T-cell (primary cell): ENCODE results near the gene ST3GAL3. TPM values are rescaled to one million over a fixed set of nuclear protein-coding genes. Genes with fewer than 3 reads are reported as not detected.

ENCODE experiments used
- ATAC-seq, 4 experiments: fragments of 200-7000 bp in 3 of 4; fragments of 150-1000 bp in 1 of 4; cut with Tn5 transposase; replicated peaks in 1 of 4; 1 replicate in 3 of 4; 2 replicates in 1 of 4; pipeline ENCODE4 v1.10.0; 2021; ENCODE audit warnings: moderate library complexity in 3 of 4, mild to moderate bottlenecking in 2 of 4, moderate number of reproducible peaks in 1 of 4
- CTCF ChIA-PET, 2 donors: fragments of 300-600 bp; sonication (Branson Sonifier 250); formaldehyde crosslinking; loops; one replicate each; lab custom pipeline; 2022; ENCODE audit warnings: antibody characterized with exemption in 2 of 2; lab: Charles Lee
- POLR2A ChIA-PET, 2 donors: fragments of 300-600 bp; sonication (Branson Sonifier 250); formaldehyde crosslinking; loops; one replicate each; lab custom pipeline; 2022; ENCODE audit warnings: antibody characterized with exemption in 2 of 2; lab: Charles Lee
- DNase-seq, 35 experiments: peaks; one replicate each; pipeline versions ENCODE4 v3.0.0 to v3.0.0-alpha.2; 2013 to 2023
- H3K27ac ChIP-seq: one replicate; pipeline ENCODE4 v1.5.1; 2013; ENCODE audit warnings: low read length
- H3K27me3 ChIP-seq, 2 experiments: replicated peaks in 1 of 2; 1 replicate in 1 of 2; 2 replicates in 1 of 2; pipeline versions ENCODE4 v1.6.1 to v1.7.0; 2013; ENCODE audit warnings: low read length in 1 of 2, mixed read lengths in 1 of 2; ENCODE audit not compliant: control insufficient read depth in 2 of 2, insufficient read depth in 2 of 2; ENCODE audit errors: extremely low read depth in 1 of 2
- H3K36me3 ChIP-seq, 2 donors: 1 replicate in 1 of 2; 2 replicates in 1 of 2; pipeline versions ENCODE4 v1.6.1 to v1.7.0; 2013; ENCODE audit warnings: low read length in 1 of 2; ENCODE audit not compliant: control insufficient read depth in 2 of 2, insufficient read depth in 1 of 2; ENCODE audit errors: extremely low read depth in 1 of 2
- H3K4me1 ChIP-seq, 2 experiments: 1 replicate in 1 of 2; 2 replicates in 1 of 2; pipeline versions ENCODE4 v1.6.1 to v1.7.0; 2013; ENCODE audit warnings: low read length in 2 of 2, mixed read lengths in 1 of 2; ENCODE audit not compliant: insufficient read depth in 2 of 2, control insufficient read depth in 1 of 2; ENCODE audit errors: extremely low read depth in 1 of 2
- H3K4me3 ChIP-seq, 2 donors: 1 replicate in 1 of 2; 2 replicates in 1 of 2; pipeline versions ENCODE4 v1.5.1 to v1.7.0; 2013; ENCODE audit warnings: mild to moderate bottlenecking in 2 of 2, low read length in 1 of 2, moderate library complexity in 1 of 2; ENCODE audit not compliant: control insufficient read depth in 1 of 2; ENCODE audit errors: extremely low read depth in 1 of 2
- H3K9me3 ChIP-seq: 2 replicates; pipeline ENCODE4 v1.7.0; 2013
- H3K27ac Mint-ChIP-seq, 2 donors: one replicate each; pipeline ENCODE4 v1.8.0; 2020 to 2021; ENCODE audit warnings: mild to moderate bottlenecking in 2 of 2, mixed read lengths in 2 of 2
- H3K27me3 Mint-ChIP-seq, 2 donors: one replicate each; pipeline ENCODE4 v1.8.0; 2021 to 2022; ENCODE audit warnings: mixed read lengths in 2 of 2
- H3K36me3 Mint-ChIP-seq: one replicate; pipeline ENCODE4 v1.8.0; 2021; ENCODE audit warnings: mixed read lengths
- H3K4me1 Mint-ChIP-seq, 3 donors: one replicate each; pipeline ENCODE4 v1.8.0; 2020 to 2022; ENCODE audit warnings: mixed read lengths in 3 of 3, mild to moderate bottlenecking in 1 of 3
- H3K4me3 Mint-ChIP-seq, 3 donors: one replicate each; pipeline ENCODE4 v1.8.0; 2020 to 2022; ENCODE audit warnings: mild to moderate bottlenecking in 3 of 3, mixed read lengths in 3 of 3, moderate library complexity in 3 of 3
- H3K9me3 Mint-ChIP-seq, 3 donors: one replicate each; pipeline ENCODE4 v1.8.0; 2020 to 2022; ENCODE audit warnings: mixed read lengths in 3 of 3
- WGBS: methylation state at CpG from one replicate; pipeline ENCODE4 v1.1.5; 2013; ENCODE audit warnings: missing lambda C conversion rate; ENCODE audit not compliant: insufficient coverage; 5-methylcytosine and 5-hydroxymethylcytosine counted together
- total RNA-seq, 35 experiments: library from RNA in 6 of 35; stranded (reverse) in 6 of 35; fragments of 120-200 nt in 1 of 35; gene quantifications; one replicate each; pipeline versions ENCODE4 v1.2.1 to v1.2.4 and lab custom pipeline; 2013 to 2026

Gene ST3GAL3
- total RNA-seq, 5 donors from 2014 or later (not counting 1 experiment from before 2014, with no cell fraction given), result 21.9 to 29.8 (median 24.4) TPM

DNA sequence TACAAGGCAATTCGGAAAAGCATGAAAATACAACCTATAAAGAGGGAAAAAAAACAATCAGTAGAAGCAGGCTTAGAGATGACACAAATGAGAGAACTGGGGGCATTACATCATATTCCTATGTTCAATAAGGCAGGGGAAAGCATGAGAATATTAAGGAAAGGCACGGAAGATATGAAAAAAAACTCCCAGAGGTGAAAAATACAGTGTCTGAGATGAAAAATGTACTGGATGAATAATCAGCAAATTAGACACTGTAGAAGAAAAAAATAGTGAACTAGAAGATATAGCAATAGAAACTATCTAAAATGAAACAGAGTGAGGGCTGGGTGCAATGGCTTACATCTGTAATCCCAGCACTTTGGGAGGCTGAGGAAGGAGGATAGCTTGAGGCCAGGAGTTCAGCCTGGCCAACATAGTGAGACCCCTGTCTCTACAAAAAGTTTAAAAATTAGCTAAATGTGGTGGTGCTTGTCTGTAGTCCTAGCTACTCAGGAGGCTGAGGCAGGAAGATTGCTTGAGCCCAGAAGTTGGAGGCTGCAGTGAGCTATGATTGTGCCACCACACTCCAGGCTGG is 101.8 kb downstream of the ST3GAL3 start:
- no CpG with 5 or more reads among the region's 2 CpGs for WGBS
- CTCF ChIA-PET, result no interaction called here
- peaks cover 44% of the 10 kb centered on the region for H3K36me3 Mint-ChIP-seq
- POLR2A ChIA-PET, result no interaction called here
- no peaks in the 10 kb centered on the region for H3K27me3 Mint-ChIP-seq
- Histone ChIP-seq H3K36me3 (peaks cover 0 to 4% of the 10 kb centered on the region in 2 donors), H3K27me3 (no peaks in the 10 kb centered on the region), H3K4me3 (no peak overlapping the region), H3K27ac (no peak overlapping the region), H3K9me3 (peaks cover 2% of the 10 kb centered on the region), H3K4me1 (no peaks in the 10 kb centered on the region)
- no peak overlapping the region for H3K27ac Mint-ChIP-seq
- peaks cover 5 to 11% (median 10%) of the 10 kb centered on the region in 3 donors for H3K9me3 Mint-ChIP-seq
- DNase-seq (no peak), ATAC-seq (no peak)
- no peaks in the 10 kb centered on the region for H3K4me1 Mint-ChIP-seq
- H3K4me3 Mint-ChIP-seq, result no peak overlapping the region

GRCh38 chr1:43812579-43812978 is 105.2 kb downstream of the ST3GAL3 start:
- no peak overlapping the region for H3K4me3 ChIP-seq
- peaks cover 0 to 2% of the 10 kb centered on the region in 2 experiments for H3K27me3 ChIP-seq
- ATAC-seq (no peak), DNase-seq (no peak)
- CTCF ChIA-PET, result interaction anchor here in 1 of 2 donors (0.8 kb wide), 1 partner anchor 107 kb away, joined by 3 read pairs; no protein-coding TSS in a partner anchor
- Mint-ChIP-seq H3K9me3 (peaks cover 2 to 13% (median 10%) of the 10 kb centered on the region in 3 donors), H3K27ac (no peak overlapping the region), H3K4me1 (no peaks in the 10 kb centered on the region), H3K27me3 (no peaks in the 10 kb centered on the region), H3K4me3 (no peak overlapping the region), H3K36me3 (peaks cover 74% of the 10 kb centered on the region)
- peaks cover 2% of the 10 kb centered on the region for H3K9me3 ChIP-seq
- 80% methylated on average over 1 of the region's 3 CpGs for WGBS
- no peak overlapping the region for H3K27ac ChIP-seq
- peaks cover 0 to 22% of the 10 kb centered on the region in 2 donors for H3K36me3 ChIP-seq
- no peaks in the 10 kb centered on the region for H3K4me1 ChIP-seq
- POLR2A ChIA-PET, result no interaction called here

DNA sequence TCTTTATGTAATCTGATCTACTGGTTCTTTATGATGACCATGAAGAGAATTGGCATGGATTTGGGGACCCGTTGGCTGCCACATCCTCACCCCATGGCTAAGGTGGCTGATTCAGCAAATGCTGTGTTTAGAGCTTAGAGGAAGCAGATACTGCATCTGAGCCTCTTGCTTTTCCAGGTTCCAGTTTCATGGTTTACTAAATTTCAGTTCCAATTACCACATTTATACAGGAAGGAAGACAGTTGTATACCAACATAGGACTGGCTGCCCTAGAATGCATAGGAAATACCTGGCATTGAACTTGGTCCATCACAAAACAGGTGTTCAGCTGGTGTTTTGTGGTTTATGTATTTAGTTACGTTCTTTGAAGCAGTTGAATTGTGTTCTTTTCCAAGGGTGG is 107.1 kb downstream of the ST3GAL3 start:
- 88% methylated on average over 1 of the region's 2 CpGs for WGBS
- CTCF ChIA-PET, result no interaction called here
- DNase-seq, result no peak
- Histone ChIP-seq H3K9me3 (peaks cover 4% of the 10 kb centered on the region), H3K4me3 (no peak overlapping the region), H3K27ac (no peak overlapping the region), H3K4me1 (no peaks in the 10 kb centered on the region), H3K27me3 (peaks cover 0 to 2% of the 10 kb centered on the region in 2 experiments), H3K36me3 (peaks cover 0 to 29% of the 10 kb centered on the region in 2 donors)
- POLR2A ChIA-PET, result no interaction called here
- ATAC-seq, result no peak
- Mint-ChIP-seq H3K4me3 (no peak overlapping the region), H3K4me1 (no peaks in the 10 kb centered on the region), H3K27ac (no peak overlapping the region), H3K9me3 (peaks cover 0 to 18% (median 2%) of the 10 kb centered on the region in 3 donors), H3K27me3 (no peaks in the 10 kb centered on the region), H3K36me3 (peaks cover 74% of the 10 kb centered on the region)

DNA sequence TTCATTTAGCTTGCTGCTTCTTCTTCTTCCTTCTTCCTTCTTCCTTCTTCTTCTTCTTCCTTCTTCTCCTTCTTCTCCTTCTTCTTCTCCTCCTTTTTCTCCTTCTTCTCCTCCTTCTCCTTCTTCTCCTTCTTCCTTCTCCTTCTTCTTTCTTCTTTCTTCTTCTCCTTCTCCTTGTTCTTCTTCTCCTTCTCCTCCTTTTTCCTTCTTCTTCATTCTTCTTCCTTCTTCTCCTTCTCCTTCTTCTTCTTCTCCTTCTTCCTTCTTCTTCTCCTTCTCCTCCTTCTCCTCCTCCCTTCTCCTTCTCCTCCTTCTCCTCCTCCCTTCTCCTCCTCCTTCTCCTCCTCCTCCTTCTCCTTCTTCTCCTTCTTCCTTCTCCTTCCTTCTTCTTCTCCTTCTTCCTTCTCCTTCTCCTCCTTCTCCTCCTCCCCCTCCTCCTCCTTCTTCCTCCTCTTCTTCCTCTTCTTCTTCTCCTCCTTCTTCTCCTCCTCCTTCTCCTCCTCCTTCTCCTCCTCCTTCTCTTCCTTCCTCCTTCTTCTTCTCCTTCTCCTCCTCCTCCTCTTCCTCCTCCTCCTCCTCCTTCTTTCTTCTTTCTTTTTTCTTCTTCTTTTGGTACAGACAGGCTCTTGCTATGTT is 110.1 kb downstream of the ST3GAL3 start:
- H3K36me3 Mint-ChIP-seq, result peaks cover 72% of the 10 kb centered on the region

GRCh38 chr1:43818691-43819090 is 111.4 kb downstream of the ST3GAL3 start:
- POLR2A ChIA-PET, result no interaction called here
- ATAC-seq (no peak), DNase-seq (no peak)
- no peak overlapping the region for H3K4me3 ChIP-seq
- peaks cover 4% of the 10 kb centered on the region for H3K9me3 ChIP-seq
- H3K27ac Mint-ChIP-seq, result no peak overlapping the region
- H3K27me3 ChIP-seq, result peaks cover 0 to 2% of the 10 kb centered on the region in 2 experiments
- H3K36me3 Mint-ChIP-seq, result peaks cover 81% of the 10 kb centered on the region
- CTCF ChIA-PET, result no interaction called here
- peaks cover 0 to 18% (median 2%) of the 10 kb centered on the region in 3 donors for H3K9me3 Mint-ChIP-seq
- no CpG with 5 or more reads among the region's 1 CpG for WGBS
- H3K36me3 ChIP-seq, result peaks cover 0 to 26% of the 10 kb centered on the region in 2 donors
- H3K27ac ChIP-seq, result no peak overlapping the region
- no peaks in the 10 kb centered on the region for H3K27me3 Mint-ChIP-seq
- H3K4me1 ChIP-seq, result no peaks in the 10 kb centered on the region
- H3K4me3 Mint-ChIP-seq, result no peak overlapping the region
- H3K4me1 Mint-ChIP-seq, result peaks cover 0 to 6% (median 0%) of the 10 kb centered on the region in 3 donors

More for the DNA sequence above, 110.1 kb downstream of the ST3GAL3 start:
- Mint-ChIP-seq H3K27ac (no peak overlapping the region), H3K4me3 (no peak overlapping the region), H3K27me3 (no peaks in the 10 kb centered on the region), H3K4me1 (no peaks in the 10 kb centered on the region), H3K9me3 (peaks cover 0 to 18% (median 2%) of the 10 kb centered on the region in 3 donors)
- DNase-seq (no peak), ATAC-seq (no peak)
- Histone ChIP-seq H3K4me1 (no peaks in the 10 kb centered on the region), H3K27ac (no peak overlapping the region), H3K27me3 (peaks cover 0 to 2% of the 10 kb centered on the region in 2 experiments), H3K36me3 (peaks cover 0 to 30% of the 10 kb centered on the region in 2 donors), H3K9me3 (peaks cover 4% of the 10 kb centered on the region), H3K4me3 (no peak overlapping the region)
- ChIA-PET POLR2A (interaction anchor here in 1 of 2 donors (0.6 kb wide), 1 partner anchor 53 kb away, joined by 4 read pairs; no protein-coding TSS in a partner anchor), CTCF (no interaction called here)

DNA sequence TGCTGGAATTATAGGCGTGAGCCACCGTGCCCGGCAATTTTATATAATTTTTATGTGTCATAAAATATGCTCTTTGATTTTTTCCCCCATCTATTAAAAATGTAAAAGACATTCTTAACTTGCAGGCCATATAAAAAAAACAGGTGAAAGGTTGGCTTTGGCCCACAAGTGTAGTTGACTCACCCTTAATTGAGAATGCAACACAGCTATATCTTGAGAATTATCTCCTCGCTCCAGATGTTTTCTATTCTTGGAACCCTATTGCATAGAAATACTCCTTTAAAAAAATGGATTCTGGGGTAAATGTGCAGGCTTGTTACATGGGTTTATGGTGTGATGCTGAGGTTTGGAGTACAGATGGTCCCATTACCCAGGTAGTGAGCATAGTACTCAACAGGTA is 112.0 kb downstream of the ST3GAL3 start:
- no peak overlapping the region for H3K27ac Mint-ChIP-seq
- peaks cover 0 to 26% of the 10 kb centered on the region in 2 donors for H3K36me3 ChIP-seq
- CTCF ChIA-PET, result no interaction called here
- H3K9me3 ChIP-seq, result peaks cover 4% of the 10 kb centered on the region
- no peaks in the 10 kb centered on the region for H3K4me1 ChIP-seq
- POLR2A ChIA-PET, result no interaction called here
- H3K4me3 ChIP-seq, result no peak overlapping the region
- no peaks in the 10 kb centered on the region for H3K27me3 Mint-ChIP-seq
- ATAC-seq (no peak), DNase-seq (no peak)
- peaks cover 81% of the 10 kb centered on the region for H3K36me3 Mint-ChIP-seq
- H3K27me3 ChIP-seq, result peaks cover 0 to 2% of the 10 kb centered on the region in 2 experiments
- no peak overlapping the region for H3K27ac ChIP-seq
- no peak overlapping the region for H3K4me3 Mint-ChIP-seq
- H3K4me1 Mint-ChIP-seq, result peaks cover 0 to 9% (median 2%) of the 10 kb centered on the region in 3 donors
- no CpG with 5 or more reads among the region's 4 CpGs for WGBS
- peaks cover 0 to 18% (median 2%) of the 10 kb centered on the region in 3 donors for H3K9me3 Mint-ChIP-seq
